ENCODE results near the gene NARS2. TPM values are rescaled to one million over a fixed set of nuclear protein-coding genes. Genes with fewer than 3 reads are reported as not detected.

The NARS2 gene
- total and polyA plus RNA-seq, 9 of the 15 experiments (the other 6 are each of a cell fraction or from before 2014, with no cell fraction given) = 26.8 to 48.0 (median 34.2) TPM

DNA sequence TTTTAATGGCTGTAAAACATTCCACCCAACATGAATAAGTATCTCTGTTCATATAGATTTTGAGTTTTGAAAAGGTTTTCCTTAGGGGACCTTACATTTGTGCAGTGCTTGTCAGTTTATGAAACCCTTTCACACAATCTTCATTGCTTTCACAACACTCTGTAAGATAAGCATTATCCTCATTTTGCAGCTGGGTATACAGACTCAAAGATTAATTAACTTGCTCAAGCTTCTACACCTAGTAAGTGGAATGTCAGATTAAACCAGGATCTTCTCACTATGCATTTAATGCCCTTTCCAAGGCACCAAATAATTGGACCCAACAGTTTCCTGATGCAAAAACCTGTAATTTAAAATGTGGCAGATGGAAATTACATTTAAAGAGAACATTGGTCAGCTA lies 145.5 kb downstream of the NARS2 start (continued):
- TF ChIP-seq KDM1A (IDR thresholded peaks at IDR 0.05) (peak; percentile 80 to 87), EP300 (IDR thresholded peaks at IDR 0.05; ENCODE audit: low read length) (peak; percentile 87), KLF16 (IDR thresholded peaks at IDR 0.05) (peak; percentile 80), FOXA3 (CRISPR knock-in tag; conservative IDR thresholded peaks at IDR 0.05 in 1 of 2, IDR thresholded peaks at IDR 0.05 in 1 of 2) (peak in 1 of 2 experiments; percentile 86; a peak in 2 of 4 replicates), SOX6 (IDR thresholded peaks at IDR 0.05) (peak; percentile 72; the same call in 1 of the 2 replicates), ZNF766 (CRISPR knock-in tag; conservative IDR thresholded peaks at IDR 0.05) (peak; percentile 48; the same call in 1 of the 2 replicates), C11orf30 (IDR thresholded peaks at IDR 0.05; ENCODE audit: low read depth) (no peak), ZFPM2 (CRISPR knock-in tag; IDR thresholded peaks at IDR 0.05) (no peak), TAL1 (IDR thresholded peaks at IDR 0.05) (peak; percentile 91), SNRNP70 (optimal IDR thresholded peaks at IDR 0.05; ENCODE audit: low read depth, low read length) (no peak), HIVEP1 (CRISPR knock-in tag; IDR thresholded peaks at IDR 0.05) (no peak), GATAD2B (IDR thresholded peaks at IDR 0.05; ENCODE audit: borderline replicate concordance) (peak; percentile 37; the same call in 1 of the 2 replicates), ZNF24 (IDR thresholded peaks at IDR 0.05) (no peak), PHB2 (IDR thresholded peaks at IDR 0.05; ENCODE audit: low read depth) (0 out of 2 replicates have a peak, but pooled peaks have one; percentile 29)
- TF ChIP-seq, protein P1, sequence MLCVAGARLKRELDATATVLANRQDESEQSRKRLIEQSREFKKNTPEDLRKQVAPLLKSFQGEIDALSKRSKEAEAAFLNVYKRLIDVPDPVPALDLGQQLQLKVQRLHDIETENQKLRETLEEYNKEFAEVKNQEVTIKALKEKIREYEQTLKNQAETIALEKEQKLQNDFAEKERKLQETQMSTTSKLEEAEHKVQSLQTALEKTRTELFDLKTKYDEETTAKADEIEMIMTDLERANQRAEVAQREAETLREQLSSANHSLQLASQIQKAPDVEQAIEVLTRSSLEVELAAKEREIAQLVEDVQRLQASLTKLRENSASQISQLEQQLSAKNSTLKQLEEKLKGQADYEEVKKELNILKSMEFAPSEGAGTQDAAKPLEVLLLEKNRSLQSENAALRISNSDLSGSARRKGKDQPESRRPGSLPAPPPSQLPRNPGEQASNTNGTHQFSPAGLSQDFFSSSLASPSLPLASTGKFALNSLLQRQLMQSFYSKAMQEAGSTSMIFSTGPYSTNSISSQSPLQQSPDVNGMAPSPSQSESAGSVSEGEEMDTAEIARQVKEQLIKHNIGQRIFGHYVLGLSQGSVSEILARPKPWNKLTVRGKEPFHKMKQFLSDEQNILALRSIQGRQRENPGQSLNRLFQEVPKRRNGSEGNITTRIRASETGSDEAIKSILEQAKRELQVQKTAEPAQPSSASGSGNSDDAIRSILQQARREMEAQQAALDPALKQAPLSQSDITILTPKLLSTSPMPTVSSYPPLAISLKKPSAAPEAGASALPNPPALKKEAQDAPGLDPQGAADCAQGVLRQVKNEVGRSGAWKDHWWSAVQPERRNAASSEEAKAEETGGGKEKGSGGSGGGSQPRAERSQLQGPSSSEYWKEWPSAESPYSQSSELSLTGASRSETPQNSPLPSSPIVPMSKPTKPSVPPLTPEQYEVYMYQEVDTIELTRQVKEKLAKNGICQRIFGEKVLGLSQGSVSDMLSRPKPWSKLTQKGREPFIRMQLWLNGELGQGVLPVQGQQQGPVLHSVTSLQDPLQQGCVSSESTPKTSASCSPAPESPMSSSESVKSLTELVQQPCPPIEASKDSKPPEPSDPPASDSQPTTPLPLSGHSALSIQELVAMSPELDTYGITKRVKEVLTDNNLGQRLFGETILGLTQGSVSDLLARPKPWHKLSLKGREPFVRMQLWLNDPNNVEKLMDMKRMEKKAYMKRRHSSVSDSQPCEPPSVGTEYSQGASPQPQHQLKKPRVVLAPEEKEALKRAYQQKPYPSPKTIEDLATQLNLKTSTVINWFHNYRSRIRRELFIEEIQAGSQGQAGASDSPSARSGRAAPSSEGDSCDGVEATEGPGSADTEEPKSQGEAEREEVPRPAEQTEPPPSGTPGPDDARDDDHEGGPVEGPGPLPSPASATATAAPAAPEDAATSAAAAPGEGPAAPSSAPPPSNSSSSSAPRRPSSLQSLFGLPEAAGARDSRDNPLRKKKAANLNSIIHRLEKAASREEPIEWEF (CRISPR knock-in tag; IDR thresholded peaks at IDR 0.05) = no peak
- TF ChIP-seq, protein P2, sequence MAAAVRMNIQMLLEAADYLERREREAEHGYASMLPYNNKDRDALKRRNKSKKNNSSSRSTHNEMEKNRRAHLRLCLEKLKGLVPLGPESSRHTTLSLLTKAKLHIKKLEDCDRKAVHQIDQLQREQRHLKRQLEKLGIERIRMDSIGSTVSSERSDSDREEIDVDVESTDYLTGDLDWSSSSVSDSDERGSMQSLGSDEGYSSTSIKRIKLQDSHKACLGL (CRISPR knock-in tag; IDR thresholded peaks at IDR 0.05; ENCODE audit: borderline replicate concordance, poor library complexity, severe bottlenecking) = no peak

Data from K562 (cell line).